Thymus (tissue), 11 donors: Measurements from ENCODE around the gene DEPDC5. TPM values are rescaled to one million over a fixed set of nuclear protein-coding genes. Genes with fewer than 3 reads are reported as not detected.

Source experiments
- DNase-seq, 9 donors: peaks; one replicate each; pipeline ENCODE4 v3.0.0-alpha.2; 2013; ENCODE audit warnings: low spot score in 9 of 9, low read depth in 6 of 9, missing footprints in 1 of 9
- H3K27ac ChIP-seq, 2 donors: one replicate each; pipeline ENCODE4 v1.5.1; 2013; ENCODE audit warnings: control low read depth in 1 of 2, low read depth in 1 of 2, low read length in 1 of 2, mild to moderate bottlenecking in 1 of 2, moderate library complexity in 1 of 2
- H3K27me3 ChIP-seq, 2 donors: one replicate each; pipeline ENCODE4 v1.5.1; 2013; ENCODE audit warnings: low read length in 1 of 2; ENCODE audit not compliant: control insufficient read depth in 2 of 2, insufficient read depth in 1 of 2
- H3K36me3 ChIP-seq, 2 donors: one replicate each; pipeline ENCODE4 v1.5.1; 2013; ENCODE audit warnings: low read length in 1 of 2, mild to moderate bottlenecking in 1 of 2, moderate library complexity in 1 of 2; ENCODE audit not compliant: control insufficient read depth in 2 of 2, insufficient read depth in 2 of 2
- H3K4me1 ChIP-seq, 2 donors: one replicate each; pipeline ENCODE4 v1.5.1; 2013; ENCODE audit warnings: low read length in 2 of 2; ENCODE audit not compliant: control insufficient read depth in 2 of 2, insufficient read depth in 2 of 2
- H3K4me3 ChIP-seq, 2 donors: one replicate each; pipeline ENCODE4 v1.5.1; 2013; ENCODE audit warnings: low read length in 2 of 2, control low read depth in 1 of 2, mild to moderate bottlenecking in 1 of 2
- H3K9me3 ChIP-seq, 2 donors: one replicate each; pipeline ENCODE4 v1.5.1; 2013; ENCODE audit warnings: low read length in 1 of 2, mild to moderate bottlenecking in 1 of 2; ENCODE audit not compliant: control insufficient read depth in 2 of 2, insufficient read depth in 1 of 2
- WGBS: extraction: QIAGEN DNeasy Blood & Tissue Kit; methylation state at CpG from one replicate; pipeline ENCODE4 v1.1.7; 2013; 5-methylcytosine and 5-hydroxymethylcytosine counted together
- polyA plus RNA-seq: library from polyadenylated mRNA; stranded (reverse); fragments of 200-250 nt; gene quantifications from one replicate; pipeline ENCODE4 v1.2.3, GENCODE V29; 2013
- total RNA-seq: library from RNA; stranded (reverse); fragments of 120-200 nt; gene quantifications from one replicate; pipeline ENCODE4 v1.2.4, GENCODE V29; 2013
- donor health status: healthy.

Gene DEPDC5
- total and polyA plus RNA-seq, 2 donors = 9.2 to 10.5 TPM

DNA sequence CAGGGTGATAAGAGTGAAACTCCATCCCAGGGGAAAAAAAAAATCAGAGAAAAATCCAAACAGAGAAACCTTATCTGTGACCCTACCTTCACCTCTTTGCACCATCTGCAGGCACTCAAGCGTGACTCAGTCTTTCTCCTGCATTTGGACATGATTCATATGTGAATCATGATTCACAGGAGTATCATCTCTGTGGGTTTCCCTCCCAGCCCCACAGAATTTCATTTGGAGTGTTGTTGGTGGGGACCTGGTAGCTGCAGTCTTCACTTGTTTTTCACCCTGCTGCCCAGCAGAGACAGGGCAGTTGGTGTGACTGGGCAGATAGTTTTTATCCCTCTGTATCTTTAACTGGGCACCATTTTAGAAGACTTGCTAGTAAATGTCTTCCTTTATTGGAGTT, 75.7 kb downstream of the DEPDC5 start:
- 96% methylated on average over 1 of the region's 1 CpG for WGBS
- H3K27ac ChIP-seq = no peak overlapping the region
- no peak overlapping the region for H3K4me3 ChIP-seq
- H3K9me3 ChIP-seq = no peaks in the 10 kb centered on the region
- DNase-seq = no peak
- no peaks in the 10 kb centered on the region for H3K27me3 ChIP-seq
- peaks cover 23 to 28% of the 10 kb centered on the region in 2 donors for H3K36me3 ChIP-seq
- no peaks in the 10 kb centered on the region for H3K4me1 ChIP-seq

DNA sequence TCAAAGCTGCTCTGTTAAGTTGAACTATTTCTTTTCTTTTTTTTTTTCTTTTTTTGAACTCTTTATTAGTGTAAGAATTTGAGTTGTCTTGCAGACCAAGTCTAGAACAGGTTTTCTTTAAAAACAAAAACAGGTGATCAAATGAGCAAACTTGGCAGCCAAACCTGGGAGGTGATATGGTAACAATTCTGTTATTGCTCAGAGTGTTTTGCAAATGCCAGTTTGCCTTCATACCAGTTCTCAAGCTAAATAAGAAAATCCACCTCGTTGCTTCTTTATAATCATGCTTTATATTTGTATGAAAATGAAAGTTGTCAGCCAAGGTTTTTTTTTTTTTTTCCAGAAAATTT, 76.9 kb downstream of the DEPDC5 start:
- Histone ChIP-seq H3K4me3 (no peak overlapping the region), H3K27ac (no peak overlapping the region), H3K9me3 (no peaks in the 10 kb centered on the region), H3K4me1 (no peaks in the 10 kb centered on the region), H3K27me3 (no peaks in the 10 kb centered on the region), H3K36me3 (peaks cover 24 to 28% of the 10 kb centered on the region in 2 donors)
- WGBS = 97% methylated on average over 1 of the region's 1 CpG
- no peak for DNase-seq

DNA sequence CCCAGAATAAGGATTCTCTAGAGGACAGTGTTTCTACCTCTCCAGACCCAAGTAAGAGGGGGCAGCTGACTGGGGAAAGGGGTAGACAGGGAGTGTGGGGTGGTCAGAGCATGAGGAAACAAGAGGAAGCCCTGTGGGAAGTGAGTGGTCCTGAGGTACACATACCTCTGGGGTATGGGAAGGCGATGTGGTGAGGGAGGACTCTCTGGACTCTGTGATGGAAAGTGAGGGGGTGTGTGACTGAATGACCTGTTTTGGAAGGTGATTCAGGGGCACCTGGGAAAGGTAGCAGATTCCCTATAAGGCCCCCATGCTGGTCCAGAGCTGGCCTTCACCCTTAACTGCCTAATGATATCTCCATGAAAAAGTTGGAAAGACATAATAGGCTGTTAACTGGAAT, 80.1 kb downstream of the DEPDC5 start:
- Histone ChIP-seq H3K4me1 (no peaks in the 10 kb centered on the region), H3K4me3 (no peak overlapping the region), H3K27ac (no peak overlapping the region), H3K9me3 (no peaks in the 10 kb centered on the region), H3K27me3 (no peaks in the 10 kb centered on the region), H3K36me3 (peaks cover 23 to 27% of the 10 kb centered on the region in 2 donors)
- DNase-seq = no peak
- 100% methylated on average over 1 of the region's 1 CpG for WGBS

DNA sequence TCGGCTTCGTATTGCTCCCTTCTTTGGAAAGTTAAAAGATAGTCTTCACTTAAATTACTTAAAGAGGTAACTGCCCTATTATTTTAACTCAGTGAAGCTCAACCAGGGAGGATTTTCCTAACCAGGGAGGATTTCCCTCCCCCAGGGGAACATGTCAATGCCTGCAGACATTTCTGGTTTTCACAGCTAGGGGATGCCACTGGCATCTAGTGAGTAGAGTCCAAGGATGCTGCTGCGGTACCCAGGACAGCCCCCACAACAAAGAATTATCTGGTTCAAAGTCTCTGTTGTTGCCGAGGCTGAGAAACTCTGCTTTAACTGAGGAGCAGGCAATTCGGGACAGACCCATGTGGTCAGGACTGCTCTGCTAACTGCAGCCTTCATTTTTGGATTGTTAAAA, 82.2 kb downstream of the DEPDC5 start:
- no peak overlapping the region for H3K4me3 ChIP-seq
- WGBS = 96% methylated on average over 5 of the region's 5 CpGs
- H3K36me3 ChIP-seq = peaks cover 28 to 36% of the 10 kb centered on the region in 2 donors
- H3K9me3 ChIP-seq = no peaks in the 10 kb centered on the region
- no peak for DNase-seq
- H3K27ac ChIP-seq = peak overlapping the region in 1 of 2 donors; percentile 17
- no peaks in the 10 kb centered on the region for H3K27me3 ChIP-seq
- H3K4me1 ChIP-seq = no peaks in the 10 kb centered on the region

DNA sequence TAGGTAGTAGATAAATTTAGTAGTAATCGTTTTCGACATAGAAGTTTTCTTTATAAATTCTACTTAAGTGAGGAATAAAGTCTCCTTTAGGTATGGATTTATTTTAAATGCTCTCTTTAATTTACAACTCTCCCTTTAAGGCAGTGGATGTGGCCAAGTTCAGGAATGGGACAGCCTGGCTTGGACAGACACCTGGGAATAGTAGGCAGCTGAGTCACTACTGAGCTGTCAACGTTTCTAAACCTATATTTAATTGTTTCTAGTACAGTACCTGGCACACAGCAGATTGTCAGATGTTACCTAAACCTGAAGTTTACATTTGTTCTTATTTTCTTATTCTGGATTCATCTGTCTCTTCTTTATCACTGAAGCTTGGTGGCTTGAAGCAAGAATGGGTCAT, 85.1 kb downstream of the DEPDC5 start:
- 95% methylated on average over 3 of the region's 3 CpGs for WGBS
- Histone ChIP-seq H3K4me3 (no peak overlapping the region), H3K27me3 (no peaks in the 10 kb centered on the region), H3K9me3 (no peaks in the 10 kb centered on the region), H3K4me1 (no peaks in the 10 kb centered on the region), H3K27ac (no peak overlapping the region), H3K36me3 (peaks cover 37 to 38% of the 10 kb centered on the region in 2 donors)
- DNase-seq = no peak

DNA sequence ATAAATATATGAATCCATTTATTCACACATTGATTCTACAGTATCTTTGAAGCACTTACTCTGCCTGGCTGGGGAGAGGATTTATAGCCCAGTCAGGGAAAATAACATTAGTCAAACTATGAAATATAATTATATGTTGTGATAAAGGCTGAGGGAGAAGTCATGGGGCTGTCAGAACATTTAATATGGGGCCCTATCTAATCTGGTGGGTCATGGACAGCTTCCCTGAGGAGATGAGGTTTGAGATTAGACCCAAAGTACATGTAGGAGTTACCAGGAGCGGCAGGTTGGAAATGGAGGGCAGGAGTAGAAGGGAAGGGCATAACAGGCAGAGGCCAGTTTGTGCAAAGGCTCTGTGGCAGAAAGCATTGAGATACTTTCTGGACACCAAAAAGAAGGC, 86.2 kb downstream of the DEPDC5 start:
- Histone ChIP-seq H3K4me3 (no peak overlapping the region), H3K27me3 (no peaks in the 10 kb centered on the region), H3K27ac (no peak overlapping the region), H3K4me1 (no peaks in the 10 kb centered on the region), H3K9me3 (no peaks in the 10 kb centered on the region), H3K36me3 (peaks cover 40 to 42% of the 10 kb centered on the region in 2 donors)
- 100% methylated on average over 1 of the region's 1 CpG for WGBS
- no peak for DNase-seq

DNA sequence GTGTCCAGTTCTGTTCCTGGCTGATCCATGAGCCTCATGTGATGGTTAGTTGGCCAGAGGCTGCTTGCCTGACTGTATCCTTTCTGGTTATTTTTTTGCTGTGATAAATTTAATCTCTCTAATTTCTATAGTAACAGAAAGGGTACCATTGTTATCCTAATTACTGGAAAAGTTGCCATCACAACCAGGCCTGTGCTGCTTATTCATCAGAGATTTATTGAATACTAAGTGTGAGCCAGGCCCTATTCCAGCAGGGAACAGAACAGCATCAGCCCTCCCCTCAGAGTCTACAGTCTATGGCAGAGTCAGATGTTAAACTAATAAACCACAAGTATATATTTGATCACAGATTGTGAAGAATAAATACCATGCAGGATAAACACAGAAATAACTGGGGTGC, 86.8 kb downstream of the DEPDC5 start:
- no peaks in the 10 kb centered on the region for H3K27me3 ChIP-seq
- no peak overlapping the region for H3K27ac ChIP-seq
- peaks cover 40 to 46% of the 10 kb centered on the region in 2 donors for H3K36me3 ChIP-seq
- H3K4me1 ChIP-seq = no peaks in the 10 kb centered on the region
- no peaks in the 10 kb centered on the region for H3K9me3 ChIP-seq
- no peak overlapping the region for H3K4me3 ChIP-seq
- no peak for DNase-seq

DNA sequence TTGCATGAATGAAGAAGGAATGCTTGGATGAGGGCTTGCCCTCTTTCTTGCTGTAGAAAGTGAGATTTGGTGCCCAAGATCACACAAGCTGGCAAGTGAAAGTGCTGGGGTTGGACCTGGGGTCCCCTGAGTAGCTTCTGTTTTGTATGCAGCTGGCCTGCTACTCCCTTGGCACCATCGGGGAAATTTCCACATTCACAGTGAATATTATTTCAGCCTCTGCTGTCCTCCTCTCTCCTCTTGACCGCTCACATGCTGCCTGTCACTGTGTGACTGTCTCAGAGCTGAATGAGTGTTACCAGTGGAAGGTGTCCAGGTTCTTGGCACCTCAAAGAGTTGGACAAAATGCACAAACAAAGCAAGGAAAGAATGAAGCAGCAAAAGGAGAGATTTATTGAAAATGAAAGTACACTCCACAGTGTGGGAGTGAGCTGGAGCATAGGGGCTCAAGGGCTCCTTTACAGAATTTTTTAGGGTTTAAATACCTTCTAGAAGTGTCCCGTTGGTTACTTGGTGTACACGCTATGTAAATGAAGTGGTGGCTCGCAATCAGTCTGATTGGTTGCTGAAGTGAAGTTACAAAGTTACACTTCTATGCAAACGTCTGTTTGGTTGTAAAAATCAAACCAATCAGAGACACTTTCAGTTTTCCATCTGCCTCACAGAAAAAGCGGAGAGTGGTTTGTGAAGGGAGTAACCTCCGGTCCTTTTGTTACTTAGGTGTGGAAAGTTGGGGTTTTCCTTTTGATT, 87.4 kb downstream of the DEPDC5 start:
- 93% methylated on average over 8 of the region's 8 CpGs for WGBS
- Histone ChIP-seq H3K4me1 (no peaks in the 10 kb centered on the region), H3K27me3 (no peaks in the 10 kb centered on the region), H3K9me3 (no peaks in the 10 kb centered on the region), H3K27ac (no peak overlapping the region), H3K36me3 (peaks cover 41 to 46% of the 10 kb centered on the region in 2 donors), H3K4me3 (no peak overlapping the region)
- DNase-seq = no peak

DNA sequence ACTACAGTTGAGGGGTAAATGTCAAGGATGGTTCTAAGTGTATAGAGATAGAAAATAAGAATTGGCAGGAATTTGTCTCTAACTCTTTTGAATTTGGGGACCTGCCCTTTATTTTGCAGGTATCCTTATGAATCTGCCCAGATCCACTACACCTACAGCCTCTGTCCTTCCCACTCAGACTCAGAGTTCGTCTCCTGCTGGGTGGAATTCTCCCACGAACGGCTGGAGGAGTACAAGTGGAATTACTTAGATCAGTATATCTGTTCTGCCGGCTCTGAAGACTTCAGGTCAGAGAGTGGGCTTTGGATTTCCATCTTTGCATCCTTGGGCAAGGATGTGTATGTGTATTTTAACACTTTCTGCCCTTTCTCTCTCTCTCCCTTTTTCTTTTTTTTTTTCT, 89.7 kb downstream of the DEPDC5 start:
- Histone ChIP-seq H3K9me3 (no peaks in the 10 kb centered on the region), H3K27me3 (no peaks in the 10 kb centered on the region), H3K4me3 (no peak overlapping the region), H3K27ac (no peak overlapping the region), H3K36me3 (peaks cover 49 to 54% of the 10 kb centered on the region in 2 donors), H3K4me1 (no peaks in the 10 kb centered on the region)
- 99% methylated on average over 4 of the region's 4 CpGs for WGBS
- no peak for DNase-seq
